K562 (cell line): ENCODE results near the gene WNT7B. TPM values are rescaled to one million over a fixed set of nuclear protein-coding genes. Genes with fewer than 3 reads are reported as not detected.

Source experiments
- ETV5 ChIP-seq: sonication (generic); formaldehyde crosslinking; IDR thresholded peaks from 2 replicates; pipeline ENCODE4 v1.4.0; 2020; ENCODE audit warnings: low read depth, mild to moderate bottlenecking, missing genetic modification reagents
- L3MBTL2 ChIP-seq: fragments of 450-650 bp; IDR thresholded peaks from 2 replicates; pipeline ENCODE4 v1.6.1; 2016; ENCODE audit warnings: mild to moderate bottlenecking, moderate library complexity
- MCM7 ChIP-seq, 2 experiments: fragments of 450-650 bp; IDR thresholded peaks; 2 replicates each; pipeline ENCODE4 v1.6.1; 2016 to 2018
- MGA ChIP-seq: fragments of 450-650 bp; IDR thresholded peaks from 2 replicates; pipeline ENCODE4 v1.6.1; 2016; ENCODE audit warnings: mild to moderate bottlenecking, moderate library complexity
- polyA plus RNA-seq, 8 experiments: library from polyadenylated mRNA; depleted of rRNA in 4 of 8; stranded (reverse) in 5 of 8; unstranded in 3 of 8; fragments of >200 nt; fragmentation: Nextera tagmentation in 2 of 8; fragmentation: Illumina TruSeq in 1 of 8; extraction: Ambion mirVana in 2 of 8; extraction: Trizol in 1 of 8; gene quantifications; 2 replicates each; pipeline versions ENCODE4 v1.2.1 to v1.2.3, GENCODE V29; 2011 to 2014; ENCODE audit warnings: inconsistent platforms in 1 of 8, missing spikeins in 1 of 8
- total RNA-seq, 7 experiments: library from RNA; depleted of rRNA in 6 of 7; stranded (reverse); fragments of >200 nt in 6 of 7; fragmentation: Illumina TruSeq in 2 of 7; extraction: Trizol in 2 of 7; gene quantifications; 2 replicates each; pipeline versions ENCODE4 v1.2.1 to v1.2.3, GENCODE V29; 2011 to 2021; ENCODE audit warnings: low replicate concordance in 1 of 7

The WNT7B gene
- total and polyA plus RNA-seq, 9 of the 15 experiments (the other 6 are each of a cell fraction or from before 2014, with no cell fraction given) = not detected

- TF ChIP-seq L3MBTL2 (peak; percentile 63), MCM7 (IDR thresholded peaks at IDR 0.05) (no peak), MGA (0 out of 2 replicates have a peak, but pooled peaks have one; percentile 22), ETV5 (CRISPR knock-in tag) (no peak)
Observed at GRCh38 chr22:45911601-45912271, 65.2 kb downstream of the WNT7B start (continued).
